ENCODE results near the gene LRRC74A.

DNA sequence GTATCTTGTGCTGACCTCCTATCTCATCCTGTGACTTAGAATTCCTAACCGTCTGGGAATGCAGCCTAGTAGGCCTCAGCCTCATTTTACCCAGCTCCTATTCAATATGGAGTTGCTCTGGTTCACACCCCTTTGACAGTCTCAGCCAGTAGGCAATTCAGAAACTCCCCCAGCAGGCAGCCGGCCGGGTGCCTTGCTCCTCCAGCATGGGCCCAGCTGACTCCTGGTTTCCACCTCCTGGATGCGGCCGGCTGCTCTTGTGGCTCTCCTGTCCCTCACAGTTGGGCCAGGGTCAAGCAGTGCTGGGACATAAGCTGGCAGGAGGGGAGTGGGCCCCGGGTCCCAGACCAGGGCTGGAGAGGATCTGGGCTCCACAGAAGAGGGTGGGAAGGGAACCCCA lies 58.2 kb downstream of the LRRC74A start:
- no peak for TF ChIP-seq ZNF331 (CRISPR knock-in tag; IDR thresholded peaks at IDR 0.05; ENCODE audit: low read depth)
- TF ChIP-seq, protein P1, sequence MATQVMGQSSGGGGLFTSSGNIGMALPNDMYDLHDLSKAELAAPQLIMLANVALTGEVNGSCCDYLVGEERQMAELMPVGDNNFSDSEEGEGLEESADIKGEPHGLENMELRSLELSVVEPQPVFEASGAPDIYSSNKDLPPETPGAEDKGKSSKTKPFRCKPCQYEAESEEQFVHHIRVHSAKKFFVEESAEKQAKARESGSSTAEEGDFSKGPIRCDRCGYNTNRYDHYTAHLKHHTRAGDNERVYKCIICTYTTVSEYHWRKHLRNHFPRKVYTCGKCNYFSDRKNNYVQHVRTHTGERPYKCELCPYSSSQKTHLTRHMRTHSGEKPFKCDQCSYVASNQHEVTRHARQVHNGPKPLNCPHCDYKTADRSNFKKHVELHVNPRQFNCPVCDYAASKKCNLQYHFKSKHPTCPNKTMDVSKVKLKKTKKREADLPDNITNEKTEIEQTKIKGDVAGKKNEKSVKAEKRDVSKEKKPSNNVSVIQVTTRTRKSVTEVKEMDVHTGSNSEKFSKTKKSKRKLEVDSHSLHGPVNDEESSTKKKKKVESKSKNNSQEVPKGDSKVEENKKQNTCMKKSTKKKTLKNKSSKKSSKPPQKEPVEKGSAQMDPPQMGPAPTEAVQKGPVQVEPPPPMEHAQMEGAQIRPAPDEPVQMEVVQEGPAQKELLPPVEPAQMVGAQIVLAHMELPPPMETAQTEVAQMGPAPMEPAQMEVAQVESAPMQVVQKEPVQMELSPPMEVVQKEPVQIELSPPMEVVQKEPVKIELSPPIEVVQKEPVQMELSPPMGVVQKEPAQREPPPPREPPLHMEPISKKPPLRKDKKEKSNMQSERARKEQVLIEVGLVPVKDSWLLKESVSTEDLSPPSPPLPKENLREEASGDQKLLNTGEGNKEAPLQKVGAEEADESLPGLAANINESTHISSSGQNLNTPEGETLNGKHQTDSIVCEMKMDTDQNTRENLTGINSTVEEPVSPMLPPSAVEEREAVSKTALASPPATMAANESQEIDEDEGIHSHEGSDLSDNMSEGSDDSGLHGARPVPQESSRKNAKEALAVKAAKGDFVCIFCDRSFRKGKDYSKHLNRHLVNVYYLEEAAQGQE (IDR thresholded peaks at IDR 0.05; ENCODE audit: unreplicated experiment): no peak
- TF ChIP-seq, protein P2, sequence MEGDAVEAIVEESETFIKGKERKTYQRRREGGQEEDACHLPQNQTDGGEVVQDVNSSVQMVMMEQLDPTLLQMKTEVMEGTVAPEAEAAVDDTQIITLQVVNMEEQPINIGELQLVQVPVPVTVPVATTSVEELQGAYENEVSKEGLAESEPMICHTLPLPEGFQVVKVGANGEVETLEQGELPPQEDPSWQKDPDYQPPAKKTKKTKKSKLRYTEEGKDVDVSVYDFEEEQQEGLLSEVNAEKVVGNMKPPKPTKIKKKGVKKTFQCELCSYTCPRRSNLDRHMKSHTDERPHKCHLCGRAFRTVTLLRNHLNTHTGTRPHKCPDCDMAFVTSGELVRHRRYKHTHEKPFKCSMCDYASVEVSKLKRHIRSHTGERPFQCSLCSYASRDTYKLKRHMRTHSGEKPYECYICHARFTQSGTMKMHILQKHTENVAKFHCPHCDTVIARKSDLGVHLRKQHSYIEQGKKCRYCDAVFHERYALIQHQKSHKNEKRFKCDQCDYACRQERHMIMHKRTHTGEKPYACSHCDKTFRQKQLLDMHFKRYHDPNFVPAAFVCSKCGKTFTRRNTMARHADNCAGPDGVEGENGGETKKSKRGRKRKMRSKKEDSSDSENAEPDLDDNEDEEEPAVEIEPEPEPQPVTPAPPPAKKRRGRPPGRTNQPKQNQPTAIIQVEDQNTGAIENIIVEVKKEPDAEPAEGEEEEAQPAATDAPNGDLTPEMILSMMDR (conservative IDR thresholded peaks at IDR 0.05; ENCODE audit: low read depth in 2 of 2): no peak
- no peak for TF ChIP-seq STAT1 (IDR thresholded peaks at IDR 0.05; ENCODE audit: unreplicated experiment)
- no peak for TF ChIP-seq EZH2phosphoT487 (IDR thresholded peaks at IDR 0.05; ENCODE audit: unreplicated experiment)
